ENCODE measurements around the gene MXRA5.
"Not testable (repeated sequence)": the region's sequence is repeated elsewhere in the genome, so short reads cannot be mapped to it uniquely, and the experiment has no call there.

Gene MXRA5

GRCh38 chrX:3371163-3371562, 24.7 kb upstream of the MXRA5 start:
- no peak for TF ChIP-seq CTCF (IDR thresholded peaks at IDR 0.05; ENCODE audit: low read depth, low read length, missing control alignments)
- DNase-seq, result no peak
- no peak overlapping the region for H3K4me3 ChIP-seq (ENCODE audit: low read depth, low read length)
- no peak overlapping the region for H3K27ac ChIP-seq
- in situ Hi-C loops (cut with HindIII; ENCODE audit: low pct_ligation_motif_present, low sequenced_read_pairs), result no loop called here
- H3K27me3 ChIP-seq (replicated peaks), result no peaks in the 10 kb centered on the region
- H3K36me3 ChIP-seq (replicated peaks), result no peaks in the 10 kb centered on the region

- DNase-seq, result no peak
- Histone ChIP-seq H3K4me3 (ENCODE audit: low read depth, low read length) (no peak overlapping the region), H3K27ac (no peak overlapping the region), H3K27me3 (replicated peaks) (no peaks in the 10 kb centered on the region), H3K36me3 (replicated peaks) (no peaks in the 10 kb centered on the region)
- in situ Hi-C loops (cut with HindIII; ENCODE audit: low pct_ligation_motif_present, low sequenced_read_pairs), result no loop called here
- TF ChIP-seq CTCF (IDR thresholded peaks at IDR 0.05; ENCODE audit: low read depth, low read length, missing control alignments), result no peak
Measured at GRCh38 chrX:3370656-3371055, 24.2 kb upstream of the MXRA5 start.

DNA sequence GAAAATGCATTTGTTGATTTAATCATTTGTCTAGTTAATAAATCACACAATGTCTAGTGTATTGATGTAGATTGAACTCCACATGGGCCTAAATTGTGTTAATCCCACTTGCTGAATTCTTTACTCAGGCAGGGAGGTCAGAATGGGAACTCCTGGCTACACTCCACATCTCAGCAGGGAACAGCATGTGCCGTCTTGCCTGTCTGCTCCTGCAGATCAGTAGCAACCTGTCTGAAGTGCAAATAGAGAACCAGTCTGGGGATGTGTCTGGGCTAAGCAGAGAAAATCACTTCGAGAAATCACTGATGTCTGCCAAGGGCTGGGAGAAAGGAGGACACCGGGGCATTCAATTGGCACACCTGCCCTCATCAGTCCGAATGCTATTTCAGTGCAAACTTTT, 16.5 kb upstream of the MXRA5 start:
- Histone ChIP-seq H3K27me3 (replicated peaks) (no peaks in the 10 kb centered on the region), H3K36me3 (replicated peaks) (no peaks in the 10 kb centered on the region), H3K4me3 (ENCODE audit: low read depth, low read length) (no peak overlapping the region), H3K27ac (no peak overlapping the region)
- in situ Hi-C loops (cut with HindIII; ENCODE audit: low pct_ligation_motif_present, low sequenced_read_pairs), result no loop called here
- TF ChIP-seq CTCF (IDR thresholded peaks at IDR 0.05; ENCODE audit: low read depth, low read length, missing control alignments), result no peak
- DNase-seq, result no peak

GRCh38 chrX:3360881-3361280, 14.4 kb upstream of the MXRA5 start:
- TF ChIP-seq CTCF (IDR thresholded peaks at IDR 0.05; ENCODE audit: low read depth, low read length, missing control alignments), result no peak
- Histone ChIP-seq H3K4me3 (ENCODE audit: low read depth, low read length) (no peak overlapping the region), H3K27me3 (replicated peaks) (no peaks in the 10 kb centered on the region), H3K36me3 (replicated peaks) (no peaks in the 10 kb centered on the region), H3K27ac (no peak overlapping the region)
- in situ Hi-C loops (cut with HindIII; ENCODE audit: low pct_ligation_motif_present, low sequenced_read_pairs), result no loop called here
- DNase-seq, result no peak

- H3K4me3 ChIP-seq (ENCODE audit: low read depth, low read length); H3K27ac ChIP-seq; DNase-seq; H3K36me3 ChIP-seq (replicated peaks); H3K27me3 ChIP-seq (replicated peaks); in situ Hi-C loops (cut with HindIII; ENCODE audit: low pct_ligation_motif_present, low sequenced_read_pairs): not testable (repeated sequence)
Measured at GRCh38 chrX:3352741-3353140, 6.3 kb upstream of the MXRA5 start.

- DNase-seq, result no peak
- Histone ChIP-seq H3K27ac (no peak overlapping the region), H3K27me3 (replicated peaks) (peaks cover 2% of the 10 kb centered on the region), H3K4me3 (ENCODE audit: low read depth, low read length) (no peak overlapping the region), H3K36me3 (replicated peaks) (no peaks in the 10 kb centered on the region)
- no peak for TF ChIP-seq CTCF (IDR thresholded peaks at IDR 0.05; ENCODE audit: low read depth, low read length, missing control alignments)
- in situ Hi-C loops (cut with HindIII; ENCODE audit: low pct_ligation_motif_present, low sequenced_read_pairs), result no loop called here
Measured at GRCh38 chrX:3351276-3351675, 4.8 kb upstream of the MXRA5 start.

Data from brain microvascular endothelial cell (primary cell).